HCT116 (cell line): Measurements from ENCODE around the gene NELL1. TPM values are rescaled to one million over a fixed set of nuclear protein-coding genes. Genes with fewer than 3 reads are reported as not detected.

Experiments used
- ATAC-seq: fragments of 200-7000 bp; cut with Tn5 transposase; 2 replicates; pipeline ENCODE4 v1.9.1; 2020; ENCODE audit warnings: mild to moderate bottlenecking, moderate library complexity
- BruUV-seq: library from RNA; stranded (reverse); fragments of 400-500 nt; replicated peaks from 2 replicates; lab custom pipeline; 2021; lab: Mats Ljungman, UMichigan
- CTCF ChIA-PET: fragments of 300-600 bp; sonication (Branson Sonifier 250); formaldehyde crosslinking; loops from one replicate; lab custom pipeline; 2021; ENCODE audit warnings: antibody characterized with exemption; lab: Charles Lee
- POLR2A ChIA-PET: fragments of 300-600, 350-600 bp; sonication (Branson Sonifier 250); formaldehyde crosslinking; loops from one replicate; lab custom pipeline; 2021; ENCODE audit warnings: antibody characterized with exemption; lab: Charles Lee
- RAD21 ChIA-PET, 2 experiments: fragments of 300-600 bp; sonication (Branson Sonifier 250); formaldehyde crosslinking; loops; one replicate each; lab custom pipeline; 2023; ENCODE audit warnings: low total read pairs in 2 of 2; ENCODE audit not compliant: uncharacterized antibody in 2 of 2, unreplicated experiment in 2 of 2, low non-redundant PET in 1 of 2; lab: Charles Lee
- DNase-seq: peaks from one replicate; pipeline ENCODE4 v3.0.0-alpha.2; 2010; ENCODE audit warnings: low read depth, low spot score
- H2AFZ ChIP-seq: fragments of 200-600 bp; shearing (Covaris generic), sonication (generic); 2 replicates; pipeline ENCODE4 v1.6.1; 2017; ENCODE audit warnings: low read depth, mixed run types, mixed read lengths, antibody characterized with exemption, low read length; ENCODE audit not compliant: poor library complexity, severe bottlenecking
- H3K27ac ChIP-seq: 2 replicates; pipeline ENCODE4 v1.5.1; 2012; ENCODE audit warnings: low read depth, low read length
- H3K27me3 ChIP-seq: fragments of 200-600 bp; sonication (generic); 2 replicates; pipeline ENCODE4 v1.6.1; 2016; ENCODE audit warnings: mixed run types, low read length, mixed read lengths; ENCODE audit not compliant: insufficient read depth
- H3K36me3 ChIP-seq, 2 experiments: fragments of 200-500 bp in 1 of 2; fragments of 200-600 bp in 1 of 2; sonication (Bioruptor generic) in 1 of 2; sonication (generic) in 1 of 2; 2 replicates each; pipeline versions ENCODE4 v1.5.1 to v1.6.1; 2014 to 2016; ENCODE audit warnings: low read length in 2 of 2, inconsistent platforms in 1 of 2, mixed read lengths in 1 of 2, mixed run types in 1 of 2; ENCODE audit not compliant: insufficient read depth in 2 of 2, control insufficient read depth in 1 of 2
- H3K4me1 ChIP-seq, 2 experiments: fragments of 200-600 bp in 1 of 2; sonication (generic) in 1 of 2; 2 replicates each; pipeline versions ENCODE4 v1.5.1 to v1.6.1; 2012 to 2017; ENCODE audit warnings: low read length in 2 of 2, inconsistent platforms in 1 of 2, mild to moderate bottlenecking in 1 of 2, mixed read lengths in 1 of 2, mixed run types in 1 of 2, moderate library complexity in 1 of 2; ENCODE audit not compliant: insufficient read depth in 2 of 2, control insufficient read depth in 1 of 2
- H3K4me2 ChIP-seq: fragments of 200-600 bp; sonication (generic); 2 replicates; pipeline ENCODE4 v1.6.1; 2017; ENCODE audit warnings: mixed run types, low read length, mixed read lengths
- H3K4me3 ChIP-seq, 2 experiments: fragments of 200-600 bp in 1 of 2; sonication (generic) in 1 of 2; replicated peaks in 1 of 2; 2 replicates each; pipeline ENCODE4 v1.5.1; 2011 to 2016; ENCODE audit warnings: low read length in 2 of 2, control low read depth in 1 of 2, low read depth in 1 of 2, mild to moderate bottlenecking in 1 of 2, mixed read lengths in 1 of 2, mixed run types in 1 of 2
- H3K79me2 ChIP-seq: fragments of 200-600 bp; sonication (generic); 2 replicates; pipeline ENCODE4 v1.6.1; 2017; ENCODE audit warnings: mild to moderate bottlenecking, mixed run types, low read length, moderate library complexity, mixed read lengths; ENCODE audit not compliant: insufficient read depth
- H3K9ac ChIP-seq: fragments of 200-600 bp; sonication (generic); 2 replicates; pipeline ENCODE4 v1.6.1; 2016; ENCODE audit warnings: low read length, mixed read lengths
- H3K9me2 ChIP-seq: fragments of 200-600 bp; sonication (generic), shearing (Covaris generic); 2 replicates; pipeline ENCODE4 v1.6.1; 2017; ENCODE audit warnings: mixed run types, mild to moderate bottlenecking, moderate library complexity; ENCODE audit not compliant: insufficient read depth
- H3K9me3 ChIP-seq, 2 experiments: fragments of 200-500 bp in 1 of 2; fragments of 200-600 bp in 1 of 2; sonication (Bioruptor generic) in 1 of 2; sonication (generic) in 1 of 2; 2 replicates each; pipeline ENCODE4 v1.6.1; 2014 to 2017; ENCODE audit warnings: low read length in 2 of 2, mixed read lengths in 2 of 2, inconsistent platforms in 1 of 2, low read depth in 1 of 2, mild to moderate bottlenecking in 1 of 2, mixed run types in 1 of 2, moderate library complexity in 1 of 2; ENCODE audit not compliant: control insufficient read depth in 1 of 2, insufficient read depth in 1 of 2
- H4K20me1 ChIP-seq: fragments of 200-600 bp; sonication (generic), shearing (Covaris generic); 2 replicates; pipeline ENCODE4 v1.6.1; 2017; ENCODE audit warnings: mixed run types, mild to moderate bottlenecking, moderate library complexity; ENCODE audit not compliant: insufficient read depth
- EZH2 ChIP-seq: fragments of 200-600 bp; sonication (generic); IDR thresholded peaks from 2 replicates; pipeline ENCODE4 v1.6.1; 2017; ENCODE audit warnings: antibody characterized with exemption, mixed run types
- RAD21 ChIP-seq: IDR thresholded peaks from 2 replicates; pipeline ENCODE4 v1.6.1; 2012; ENCODE audit warnings: low read depth, mild to moderate bottlenecking
- intact Hi-C: fragments of 100-400 bp; cut with micrococcal nuclease; formaldehyde crosslinking; loops from 2 replicates; pipeline ENCODE4 v1.10.0; 2022
- total RNA-seq: library from RNA; stranded (reverse); gene quantifications from one replicate; pipeline ENCODE4 v1.2.1, GENCODE V29; 2021; ENCODE audit not compliant: unreplicated experiment
- TF ChIP-seq, protein P1 (sequence below), 3 experiments: fragments of 200-600 bp in 1 of 3; sonication (generic) in 1 of 3; IDR thresholded peaks in 2 of 3; conservative IDR thresholded peaks in 1 of 3; 2 replicates each; pipeline ENCODE4 v1.5.1; 2012 to 2017; ENCODE audit warnings: low read depth in 2 of 3, low read length in 2 of 3, antibody characterized with exemption in 1 of 3, borderline replicate concordance in 1 of 3, control low read depth in 1 of 3, mild to moderate bottlenecking in 1 of 3, mixed read lengths in 1 of 3, mixed run types in 1 of 3, moderate library complexity in 1 of 3; ENCODE audit not compliant: insufficient read depth in 1 of 3
- TF ChIP-seq, protein P2 (sequence below): IDR thresholded peaks from 2 replicates; pipeline ENCODE4 v1.6.1; 2012; ENCODE audit warnings: low read depth

Gene NELL1
- total RNA-seq, 1 experiment from 2014 or later, result not detected

DNA sequence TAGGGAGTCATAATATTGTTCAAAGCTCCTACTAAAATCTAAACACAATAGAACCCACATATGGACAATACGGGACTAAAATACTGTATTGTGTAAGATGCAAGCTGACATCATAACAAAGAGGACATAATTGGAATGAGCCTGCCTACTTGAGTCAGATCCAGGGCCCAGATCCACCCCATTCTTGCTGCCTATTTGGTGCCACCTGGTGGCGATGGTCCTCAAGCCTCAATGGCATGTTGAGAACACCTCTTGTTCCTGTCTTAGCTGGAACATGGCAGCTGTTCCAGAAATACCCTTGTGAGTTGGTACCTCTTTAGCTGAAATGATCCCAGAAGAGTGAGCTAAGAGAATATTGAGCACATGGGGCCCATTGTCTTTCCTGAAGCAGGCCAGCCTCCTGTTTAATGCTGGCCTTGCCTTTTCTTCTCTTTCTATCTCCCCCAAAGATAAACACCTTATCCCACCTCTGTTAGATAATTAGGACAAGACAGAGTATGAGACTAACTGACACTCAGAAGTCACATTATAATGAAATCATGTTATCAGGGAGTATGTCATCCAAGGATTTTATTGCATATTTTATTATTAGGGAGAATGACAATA, 842.6 kb downstream of the NELL1 start:
- ATAC-seq, result peak; percentile 40; the same call in 1 of the 2 replicates
- Histone ChIP-seq H3K9me3 (peaks cover 0 to 10% of the 10 kb centered on the region in 2 experiments; a peak in 2 of 4 replicates), H2AFZ (no peak overlapping the region), H3K79me2 (no peaks in the 10 kb centered on the region), H3K9me2 (no peaks in the 10 kb centered on the region), H3K4me2 (no peak overlapping the region)
- ChIA-PET RAD21 (no interaction called here), POLR2A (no interaction called here)
- TF ChIP-seq, protein P1, sequence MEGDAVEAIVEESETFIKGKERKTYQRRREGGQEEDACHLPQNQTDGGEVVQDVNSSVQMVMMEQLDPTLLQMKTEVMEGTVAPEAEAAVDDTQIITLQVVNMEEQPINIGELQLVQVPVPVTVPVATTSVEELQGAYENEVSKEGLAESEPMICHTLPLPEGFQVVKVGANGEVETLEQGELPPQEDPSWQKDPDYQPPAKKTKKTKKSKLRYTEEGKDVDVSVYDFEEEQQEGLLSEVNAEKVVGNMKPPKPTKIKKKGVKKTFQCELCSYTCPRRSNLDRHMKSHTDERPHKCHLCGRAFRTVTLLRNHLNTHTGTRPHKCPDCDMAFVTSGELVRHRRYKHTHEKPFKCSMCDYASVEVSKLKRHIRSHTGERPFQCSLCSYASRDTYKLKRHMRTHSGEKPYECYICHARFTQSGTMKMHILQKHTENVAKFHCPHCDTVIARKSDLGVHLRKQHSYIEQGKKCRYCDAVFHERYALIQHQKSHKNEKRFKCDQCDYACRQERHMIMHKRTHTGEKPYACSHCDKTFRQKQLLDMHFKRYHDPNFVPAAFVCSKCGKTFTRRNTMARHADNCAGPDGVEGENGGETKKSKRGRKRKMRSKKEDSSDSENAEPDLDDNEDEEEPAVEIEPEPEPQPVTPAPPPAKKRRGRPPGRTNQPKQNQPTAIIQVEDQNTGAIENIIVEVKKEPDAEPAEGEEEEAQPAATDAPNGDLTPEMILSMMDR (IDR thresholded peaks at IDR 0.05 in 2 of 3, conservative IDR thresholded peaks at IDR 0.05 in 1 of 3; ENCODE audit: borderline replicate concordance in 1 of 3, insufficient read depth in 1 of 3, low read depth in 2 of 3, low read length in 2 of 3), result peak in 2 of 3 experiments; percentile 50 to 51; a peak in 2 of 6 replicates
- TF ChIP-seq EZH2, result no peak
- TF ChIP-seq RAD21, result peak; percentile 22; the same call in 1 of the 2 replicates
- TF ChIP-seq, all 23 proteins: peak for 2
- Histone ChIP-seq H4K20me1 (no peaks in the 10 kb centered on the region; the same call in 1 of the 2 replicates), H3K36me3 (no peaks in the 10 kb centered on the region; a peak in 1 of 4 replicates), H3K27ac (no peak overlapping the region), H3K4me3 (no peak overlapping the region), H3K9ac (no peak overlapping the region), H3K27me3 (no peaks in the 10 kb centered on the region), H3K4me1 (no peaks in the 10 kb centered on the region)
- intact Hi-C loops, result loop anchor here (2.0 kb wide), 1 partner anchor 863 kb away; no protein-coding TSS in a partner anchor
- DNase-seq, result peak; percentile 3
- CTCF ChIA-PET, result no interaction called here
- BruUV-seq, result no TSS peak

DNA sequence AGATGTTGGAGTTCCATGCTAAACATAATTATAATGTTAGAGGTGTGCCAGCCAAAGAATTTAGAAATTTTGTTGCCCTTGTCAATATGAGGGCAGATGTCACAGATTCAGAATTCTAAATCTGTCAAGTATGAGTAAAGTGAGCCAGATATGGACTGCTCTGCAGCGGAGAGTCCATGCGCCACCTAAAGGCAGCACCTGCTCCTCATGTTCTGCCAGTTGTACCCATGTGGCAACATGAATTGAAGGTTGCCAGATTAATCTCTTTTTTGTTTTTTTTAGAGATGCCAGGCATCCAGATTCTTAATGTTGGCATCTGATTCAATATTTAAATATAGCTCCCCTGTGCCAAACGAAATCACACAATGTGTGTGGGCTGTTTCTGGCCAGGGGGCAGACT, 844.9 kb downstream of the NELL1 start:
- no peaks in the 10 kb centered on the region; the same call in 1 of the 2 replicates for H4K20me1 ChIP-seq
- H3K36me3 ChIP-seq, result no peaks in the 10 kb centered on the region
- H3K4me2 ChIP-seq, result no peak overlapping the region
- ChIA-PET CTCF (no interaction called here), RAD21 (no interaction called here), POLR2A (no interaction called here)
- no TSS peak for BruUV-seq
- ATAC-seq (no peak), DNase-seq (no peak)
- no peak overlapping the region for H3K27ac ChIP-seq
- H3K4me1 ChIP-seq, result no peaks in the 10 kb centered on the region
- H3K9me3 ChIP-seq, result peaks cover 0 to 10% of the 10 kb centered on the region in 2 experiments; a peak in 2 of 4 replicates
- H3K4me3 ChIP-seq, result no peak overlapping the region
- no peak overlapping the region for H3K9ac ChIP-seq
- intact Hi-C loops, result no loop called here
- no peaks in the 10 kb centered on the region for H3K9me2 ChIP-seq
- TF ChIP-seq, protein P2, sequence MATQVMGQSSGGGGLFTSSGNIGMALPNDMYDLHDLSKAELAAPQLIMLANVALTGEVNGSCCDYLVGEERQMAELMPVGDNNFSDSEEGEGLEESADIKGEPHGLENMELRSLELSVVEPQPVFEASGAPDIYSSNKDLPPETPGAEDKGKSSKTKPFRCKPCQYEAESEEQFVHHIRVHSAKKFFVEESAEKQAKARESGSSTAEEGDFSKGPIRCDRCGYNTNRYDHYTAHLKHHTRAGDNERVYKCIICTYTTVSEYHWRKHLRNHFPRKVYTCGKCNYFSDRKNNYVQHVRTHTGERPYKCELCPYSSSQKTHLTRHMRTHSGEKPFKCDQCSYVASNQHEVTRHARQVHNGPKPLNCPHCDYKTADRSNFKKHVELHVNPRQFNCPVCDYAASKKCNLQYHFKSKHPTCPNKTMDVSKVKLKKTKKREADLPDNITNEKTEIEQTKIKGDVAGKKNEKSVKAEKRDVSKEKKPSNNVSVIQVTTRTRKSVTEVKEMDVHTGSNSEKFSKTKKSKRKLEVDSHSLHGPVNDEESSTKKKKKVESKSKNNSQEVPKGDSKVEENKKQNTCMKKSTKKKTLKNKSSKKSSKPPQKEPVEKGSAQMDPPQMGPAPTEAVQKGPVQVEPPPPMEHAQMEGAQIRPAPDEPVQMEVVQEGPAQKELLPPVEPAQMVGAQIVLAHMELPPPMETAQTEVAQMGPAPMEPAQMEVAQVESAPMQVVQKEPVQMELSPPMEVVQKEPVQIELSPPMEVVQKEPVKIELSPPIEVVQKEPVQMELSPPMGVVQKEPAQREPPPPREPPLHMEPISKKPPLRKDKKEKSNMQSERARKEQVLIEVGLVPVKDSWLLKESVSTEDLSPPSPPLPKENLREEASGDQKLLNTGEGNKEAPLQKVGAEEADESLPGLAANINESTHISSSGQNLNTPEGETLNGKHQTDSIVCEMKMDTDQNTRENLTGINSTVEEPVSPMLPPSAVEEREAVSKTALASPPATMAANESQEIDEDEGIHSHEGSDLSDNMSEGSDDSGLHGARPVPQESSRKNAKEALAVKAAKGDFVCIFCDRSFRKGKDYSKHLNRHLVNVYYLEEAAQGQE, result no peak
- no peak overlapping the region for H2AFZ ChIP-seq
- H3K79me2 ChIP-seq, result no peaks in the 10 kb centered on the region
- no peaks in the 10 kb centered on the region for H3K27me3 ChIP-seq
